GM18508 (cell line): ENCODE results near the gene KLB.
"Not testable (repeated sequence)": the region's sequence is repeated elsewhere in the genome, so short reads cannot be mapped to it uniquely, and the experiment has no call there.

Experiments
- ATAC-seq: cut with Tn5 transposase; IDR thresholded peaks from one replicate; pipeline ENCODE4 v1.9.1; 2021; ENCODE audit warnings: moderate number of reproducible peaks; ENCODE audit not compliant: insufficient read depth, unreplicated experiment

KLB gene

GRCh38 chr4:39406763-39407583 is at the start of gene KLB:
Gene KLB, plus strand, starts transcription at chr4:39406930. Its CDS starts 20 bp downstream, at chr4:39406950.
- ATAC-seq, result no peak

- ATAC-seq, result no peak
Observed at GRCh38 chr4:39357002-39357401, 49.7 kb upstream of the KLB start.

- not testable (repeated sequence) for ATAC-seq
Observed at GRCh38 chr4:39360611-39361010, 46.1 kb upstream of the KLB start.

- ATAC-seq, result no peak
Observed at GRCh38 chr4:39362827-39363226, 43.9 kb upstream of the KLB start.

GRCh38 chr4:39363773-39364393 is 42.8 kb upstream of the KLB start:
- ATAC-seq, result no peak

GRCh38 chr4:39365360-39365759 is 41.4 kb upstream of the KLB start:
- ATAC-seq, result no peak

GRCh38 chr4:39365830-39366771 is 40.6 kb upstream of the KLB start, which contains the start of gene RFC1:
Gene RFC1, minus strand, starts transcription at chr4:39366362. Its CDS starts 121 bp downstream, at chr4:39366241.
- no peak for ATAC-seq

- ATAC-seq, result no peak
Observed at GRCh38 chr4:39367166-39367565, 39.6 kb upstream of the KLB start.

- ATAC-seq, result no peak
Observed at GRCh38 chr4:39369301-39369700, 37.4 kb upstream of the KLB start.

GRCh38 chr4:39371209-39371608 is 35.5 kb upstream of the KLB start:
- not testable (repeated sequence) for ATAC-seq

GRCh38 chr4:39375478-39375877 is 31.3 kb upstream of the KLB start:
- ATAC-seq, result no peak

- ATAC-seq, result no peak
Observed at GRCh38 chr4:39383690-39384089, 23.0 kb upstream of the KLB start.

- ATAC-seq, result no peak
Observed at GRCh38 chr4:39384563-39384962, 22.2 kb upstream of the KLB start.

- ATAC-seq, result no peak
Observed at GRCh38 chr4:39390603-39391002, 16.1 kb upstream of the KLB start.

GRCh38 chr4:39394706-39395105 is 12.0 kb upstream of the KLB start:
- ATAC-seq, result no peak

GRCh38 chr4:39401640-39402039 is 5.1 kb upstream of the KLB start:
- ATAC-seq, result not testable (repeated sequence)

GRCh38 chr4:39407584-39407885 is 805 bp downstream of the KLB start:
- no peak for ATAC-seq

GRCh38 chr4:39410415-39410814 is 3.7 kb downstream of the KLB start:
- ATAC-seq, result no peak

GRCh38 chr4:39411561-39411960 is 4.8 kb downstream of the KLB start:
- ATAC-seq, result not testable (repeated sequence)

GRCh38 chr4:39415678-39416283 is 9.1 kb downstream of the KLB start:
- ATAC-seq, result no peak
